Ramos (cell line): ENCODE results near the gene SMIM13.
"Not testable (repeated sequence)": the region's sequence is repeated elsewhere in the genome, so short reads cannot be mapped to it uniquely, and the experiment has no call there.

Experiments
- in situ Hi-C: fragments of 300-500 bp; cut with MboI; formaldehyde crosslinking; loops from one replicate; pipeline ENCODE4 v1.14.3; 2022; ENCODE audit warnings: low sequenced_read_pairs; ENCODE audit not compliant: unreplicated experiment

The SMIM13 gene

DNA sequence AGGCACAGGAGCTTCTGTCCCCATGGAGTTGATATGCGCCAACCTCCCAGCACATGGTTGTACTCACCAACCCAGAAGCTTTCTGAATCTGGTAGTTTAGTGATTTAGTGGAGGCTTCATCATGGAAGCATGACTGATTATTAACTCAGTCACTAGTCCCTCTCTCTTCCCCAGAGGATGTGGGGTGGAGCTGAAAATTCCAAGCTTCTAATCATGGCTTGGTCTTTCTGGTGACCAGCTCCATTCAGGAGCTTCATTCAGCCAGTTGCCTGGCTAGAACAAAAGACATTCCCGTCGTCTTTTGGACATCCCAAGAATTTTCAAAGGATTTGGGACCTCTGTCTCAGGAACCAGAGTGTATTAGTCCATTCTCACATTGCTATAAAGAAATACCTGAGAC, 13.3 kb upstream of the SMIM13 start:
- in situ Hi-C loops: no loop called here

DNA sequence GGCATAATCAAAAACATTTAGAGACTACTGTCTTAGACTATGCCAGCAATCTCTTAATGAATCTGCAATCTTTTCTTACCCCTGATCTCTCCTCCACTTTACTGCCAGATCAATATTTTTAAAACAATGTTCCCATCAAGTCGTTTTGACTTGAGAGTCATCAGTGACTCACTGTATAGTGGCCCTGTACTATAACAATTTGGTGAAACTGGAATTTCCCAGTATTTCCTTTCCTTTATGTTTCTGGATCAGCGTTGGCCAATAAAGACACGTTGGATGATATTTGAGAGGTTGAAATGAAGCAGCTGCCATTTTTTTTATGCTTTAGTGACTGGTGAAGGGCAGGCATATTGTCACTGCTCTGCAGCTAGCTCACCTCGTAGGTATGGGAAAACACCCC, 10.1 kb upstream of the SMIM13 start:
- in situ Hi-C loops: no loop called here

DNA sequence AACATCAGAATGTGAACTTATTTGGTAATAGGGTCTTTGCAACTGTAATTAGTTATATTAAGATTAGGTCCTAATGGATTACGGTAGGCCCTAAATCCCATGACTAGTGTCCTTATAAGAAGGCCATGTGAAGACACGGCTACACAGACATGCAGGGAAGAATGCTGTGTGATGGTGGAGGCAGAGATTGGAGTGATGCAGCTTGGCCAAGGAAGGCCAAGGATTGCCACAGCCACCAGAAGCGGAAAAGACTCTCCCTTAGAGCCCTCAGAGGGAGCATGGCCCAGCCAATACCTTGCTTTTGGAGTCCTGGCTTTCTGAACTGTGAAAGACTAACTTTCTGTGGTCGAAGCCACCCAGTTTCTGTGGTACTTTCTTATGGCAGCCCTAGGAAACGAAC, 9.7 kb upstream of the SMIM13 start:
- in situ Hi-C loops: no loop called here

DNA sequence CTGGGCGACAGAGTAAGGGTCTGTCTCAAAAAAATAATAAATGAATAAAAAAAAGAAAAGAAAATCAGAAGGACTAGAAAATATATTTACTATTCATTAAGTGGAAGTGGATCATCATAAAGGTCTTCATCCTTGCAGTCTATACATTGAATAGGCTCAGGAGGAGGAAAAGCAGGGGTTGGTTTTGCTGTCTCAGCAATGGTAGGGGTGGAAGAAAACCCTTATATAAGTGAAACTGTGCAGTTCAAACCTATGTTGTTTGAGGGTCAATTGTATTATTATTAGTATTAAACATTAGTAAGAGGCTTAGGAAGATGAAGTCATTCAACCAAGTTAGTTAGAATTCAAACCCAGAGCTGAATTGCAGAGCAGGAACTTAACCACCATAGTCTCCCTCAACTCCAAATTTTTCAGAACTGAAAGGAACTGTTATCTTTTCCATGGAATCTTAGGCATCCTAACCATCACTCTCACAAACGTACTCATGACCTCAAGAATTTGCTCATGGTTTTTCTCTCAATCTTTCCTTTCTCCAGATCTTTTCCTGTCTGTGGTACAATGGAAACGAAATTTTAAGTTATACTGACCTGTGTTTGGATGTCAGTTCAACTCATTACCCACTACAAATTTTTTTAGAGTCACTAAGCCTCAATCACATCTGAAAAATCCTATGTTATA, 7.7 kb upstream of the SMIM13 start:
- in situ Hi-C loops: no loop called here

DNA sequence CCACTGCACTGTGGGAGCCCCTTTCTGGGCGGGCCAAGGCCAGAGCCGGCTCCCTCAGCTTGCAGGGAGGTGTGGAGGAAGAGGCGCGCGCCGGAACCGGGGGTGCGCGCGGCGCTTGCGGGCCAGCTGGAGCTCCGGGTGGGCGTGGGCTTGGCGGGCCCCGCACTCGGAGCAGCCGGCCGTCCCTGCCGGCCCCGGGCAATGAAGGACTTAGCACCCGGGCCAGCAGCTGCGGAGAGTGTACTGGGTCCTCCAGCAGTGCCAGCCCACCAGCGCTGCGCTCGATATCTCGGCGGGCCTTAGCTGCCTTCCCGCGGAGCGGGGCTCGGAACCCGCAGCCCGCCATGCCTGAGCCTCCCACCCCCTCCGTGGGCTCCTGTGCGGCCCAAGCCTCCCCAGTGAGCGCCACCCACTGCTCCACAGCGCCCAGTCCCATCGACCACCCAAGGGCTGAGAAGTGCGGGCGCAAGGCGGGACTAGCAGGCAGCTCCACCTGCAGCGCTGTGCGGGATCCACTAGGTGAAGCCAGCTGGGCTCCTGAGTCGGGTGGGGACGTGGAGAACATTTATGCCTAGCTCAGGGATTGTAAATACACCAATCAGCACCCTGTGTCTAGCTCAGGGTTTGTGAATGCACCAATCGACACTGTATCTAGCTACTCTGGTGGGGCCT, 6.4 kb upstream of the SMIM13 start:
- in situ Hi-C loops: not testable (repeated sequence)

DNA sequence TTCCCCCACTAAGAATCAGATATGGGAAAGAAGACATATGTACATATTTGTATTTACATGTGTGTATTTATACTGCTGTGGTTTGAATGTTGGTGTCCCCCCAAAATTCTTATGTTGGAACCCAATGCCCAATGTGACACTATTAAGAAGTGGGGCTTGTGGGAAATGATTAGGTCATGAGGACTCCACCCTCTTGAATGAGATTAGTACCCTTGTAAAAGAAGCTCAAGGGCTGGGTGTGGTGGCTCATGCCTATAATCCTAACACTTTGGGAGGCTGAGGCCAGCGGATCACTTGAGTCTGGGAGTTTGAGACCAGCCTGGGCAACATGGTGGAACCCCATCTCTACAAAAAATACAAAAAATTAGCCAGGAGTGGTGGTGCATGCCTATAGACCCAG, 3.9 kb upstream of the SMIM13 start:
- in situ Hi-C loops: no loop called here

DNA sequence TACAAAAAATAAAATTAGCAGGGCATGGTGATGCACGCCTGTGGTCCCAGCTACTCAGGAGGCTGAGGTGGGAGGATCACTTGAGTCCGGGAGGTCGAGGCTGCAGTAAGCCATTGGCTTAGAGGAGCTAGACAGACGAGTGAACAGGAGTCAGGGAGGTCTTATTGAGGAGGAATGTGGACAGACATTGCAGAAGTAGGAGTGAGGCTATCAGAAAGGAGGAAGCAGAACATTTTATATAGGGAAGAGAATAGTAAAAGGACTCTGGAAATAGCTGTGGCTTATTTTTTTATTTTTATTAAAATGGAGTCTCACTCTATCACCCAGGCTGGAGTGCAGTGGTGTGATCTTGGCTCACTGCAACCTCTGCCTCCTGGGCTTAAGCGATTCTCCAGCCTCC, 2.5 kb upstream of the SMIM13 start:
- in situ Hi-C loops: not testable (repeated sequence)

DNA sequence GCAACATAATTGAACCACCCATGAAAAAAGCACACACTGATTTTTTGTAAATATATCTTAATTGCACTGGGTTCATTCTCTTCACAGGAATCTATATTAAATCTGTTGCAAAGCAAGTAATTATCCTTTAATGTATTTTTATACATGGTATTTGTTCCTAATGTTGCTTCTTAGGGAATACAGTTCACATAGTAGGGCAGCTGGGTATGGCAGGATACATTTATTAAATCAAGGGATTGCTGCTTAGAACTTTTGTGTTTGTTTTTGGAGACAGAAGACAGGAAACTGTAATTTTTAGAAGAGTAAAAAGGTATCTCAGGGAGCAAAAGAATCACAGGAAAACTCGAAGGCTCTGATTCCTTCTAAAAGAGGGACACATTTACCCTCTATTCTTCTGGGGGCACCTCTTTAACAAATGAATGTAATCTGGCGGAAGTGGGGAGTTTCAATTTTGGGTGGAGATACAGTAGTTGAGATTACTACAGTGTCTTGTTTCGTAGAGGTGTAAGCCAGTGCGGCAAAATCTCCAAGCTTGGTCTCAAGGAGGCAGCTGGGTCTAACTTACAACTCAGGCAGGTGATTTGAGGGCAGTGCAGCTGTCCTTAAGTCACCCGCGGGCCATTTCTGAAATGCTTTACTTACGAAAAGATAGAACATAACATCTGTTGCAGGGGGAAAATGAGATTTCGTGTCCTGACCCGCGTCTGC, 812 bp upstream of the SMIM13 start:
- in situ Hi-C loops: no loop called here

DNA sequence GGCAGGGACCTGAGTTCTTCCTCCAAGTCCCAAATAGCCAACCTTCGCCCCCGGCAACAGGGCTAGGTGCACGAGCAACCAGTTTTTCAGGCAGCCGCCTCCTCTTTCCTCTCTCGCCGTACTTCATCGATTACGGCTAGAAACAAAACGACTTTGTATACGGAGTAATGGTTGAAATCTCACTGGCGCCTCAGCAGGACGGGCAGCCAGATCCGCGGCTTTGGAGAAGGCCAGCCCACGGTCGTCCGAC, 333 bp upstream of the SMIM13 start:
- in situ Hi-C loops: no loop called here

DNA sequence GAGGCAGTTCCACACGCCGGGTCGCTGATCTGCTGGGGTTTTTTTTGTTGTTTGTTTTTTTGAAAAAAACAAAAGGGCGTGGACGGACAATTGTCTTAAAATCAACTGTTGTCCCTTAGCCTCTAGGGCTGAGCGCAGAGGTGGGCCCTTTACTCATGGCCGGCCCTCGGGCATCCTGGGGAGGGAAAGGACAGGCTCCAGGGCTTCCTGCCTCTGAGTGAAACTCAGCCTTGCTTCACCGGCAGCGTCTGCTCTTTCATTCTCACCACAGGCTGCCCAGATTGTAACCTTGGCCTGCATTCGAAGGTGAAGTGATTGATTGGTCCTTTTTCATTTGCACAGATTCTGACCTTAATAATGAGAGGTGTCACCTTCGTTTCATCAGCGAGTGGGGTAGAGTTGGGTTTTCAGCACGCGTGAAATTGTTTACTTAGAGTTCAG, 797 bp downstream of the SMIM13 start:
- in situ Hi-C loops: no loop called here

DNA sequence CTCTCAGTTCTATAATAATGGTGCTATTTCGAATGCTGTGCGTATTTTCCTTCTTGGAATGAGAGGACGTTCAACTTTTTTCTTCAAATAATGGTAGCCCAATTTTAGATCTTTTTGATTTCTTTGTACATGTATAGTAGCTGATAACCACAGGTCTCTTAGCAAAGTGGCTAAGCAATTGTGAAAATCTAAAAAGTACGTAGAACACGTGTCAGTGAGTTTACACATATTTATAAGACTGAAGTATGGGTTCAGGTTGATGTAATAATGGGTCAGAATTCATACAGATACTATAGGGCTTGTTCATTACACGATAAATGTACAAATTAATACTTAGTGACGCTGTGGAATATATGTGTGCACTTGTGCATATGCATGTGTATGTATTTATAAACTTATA, 1.3 kb downstream of the SMIM13 start:
- in situ Hi-C loops: no loop called here

DNA sequence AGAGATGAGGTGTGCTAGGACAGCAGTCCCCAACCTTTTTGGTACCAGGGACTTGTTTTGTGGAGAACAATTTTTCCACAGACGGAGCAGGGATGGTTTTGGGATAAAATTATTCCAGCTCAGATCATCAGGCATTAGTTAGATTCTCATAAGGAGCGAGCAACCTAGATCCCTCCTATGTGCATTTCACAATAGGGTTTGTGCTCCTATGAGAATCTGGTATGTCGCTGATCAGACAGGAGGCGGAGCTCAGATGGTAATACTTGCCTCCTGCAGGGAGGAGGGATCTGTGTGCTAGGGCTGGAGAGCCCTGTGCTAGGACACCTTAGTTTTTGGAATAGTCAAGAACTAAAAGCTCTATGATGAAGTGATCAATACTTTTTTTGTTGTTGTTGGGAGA, 2.5 kb downstream of the SMIM13 start:
- in situ Hi-C loops: no loop called here

DNA sequence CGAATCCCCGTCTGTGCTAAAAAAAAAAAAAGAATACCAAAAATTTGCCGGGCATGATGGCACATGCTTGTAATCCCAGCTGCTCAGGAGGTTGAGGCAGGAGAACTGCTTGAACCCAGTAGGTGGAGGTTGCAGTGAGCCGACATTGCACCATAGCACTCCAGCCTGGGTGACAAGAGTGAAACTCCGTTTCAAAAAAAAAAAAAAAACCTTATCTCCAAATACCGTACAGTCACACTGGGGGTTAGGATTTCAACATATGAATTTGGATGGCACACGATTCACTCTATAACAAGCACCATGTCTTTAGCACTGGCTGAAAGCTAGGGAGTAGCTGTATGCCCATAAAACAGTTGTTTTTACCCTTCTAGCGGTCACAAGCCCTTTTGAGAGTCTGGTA, 3.8 kb downstream of the SMIM13 start:
- in situ Hi-C loops: no loop called here

DNA sequence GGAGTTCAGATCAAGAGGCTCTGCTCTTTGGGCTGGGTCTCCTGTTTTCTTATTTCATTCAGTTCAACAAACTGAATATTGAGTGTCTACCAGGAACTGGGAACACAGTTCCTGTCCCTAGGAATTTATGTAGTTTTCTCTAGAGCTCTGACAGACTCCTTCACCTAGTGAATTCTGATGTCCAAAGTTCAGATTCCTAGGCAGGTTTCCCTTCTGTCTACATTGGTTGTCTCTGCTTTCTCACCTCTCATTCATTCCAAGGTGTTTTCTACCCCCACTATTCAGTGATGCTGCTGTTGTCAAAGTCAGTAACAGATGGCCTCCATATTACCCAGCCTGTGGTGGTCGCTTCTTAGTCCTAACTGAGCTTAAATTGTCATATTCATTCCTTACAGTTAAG, 4.4 kb downstream of the SMIM13 start:
- in situ Hi-C loops: no loop called here

DNA sequence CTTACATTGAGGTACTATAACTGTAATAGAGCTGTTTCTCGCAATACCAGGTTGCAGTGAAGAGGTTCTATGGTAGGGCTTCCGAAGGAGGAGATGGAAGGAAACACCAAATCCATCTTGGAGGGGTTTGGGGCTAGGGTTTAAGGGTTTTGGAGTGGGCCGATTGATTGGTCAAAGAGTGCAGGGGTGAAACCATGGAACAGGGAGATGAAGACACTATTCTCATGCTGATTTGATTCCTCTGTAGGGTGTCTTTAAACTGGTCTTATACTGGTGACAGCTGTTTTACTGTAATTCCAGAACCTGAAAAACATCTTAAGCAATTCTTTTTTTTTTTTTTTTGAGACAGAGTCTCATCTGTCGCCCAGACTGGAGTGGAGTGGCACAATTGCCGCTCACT, 7.8 kb downstream of the SMIM13 start:
- in situ Hi-C loops: no loop called here

DNA sequence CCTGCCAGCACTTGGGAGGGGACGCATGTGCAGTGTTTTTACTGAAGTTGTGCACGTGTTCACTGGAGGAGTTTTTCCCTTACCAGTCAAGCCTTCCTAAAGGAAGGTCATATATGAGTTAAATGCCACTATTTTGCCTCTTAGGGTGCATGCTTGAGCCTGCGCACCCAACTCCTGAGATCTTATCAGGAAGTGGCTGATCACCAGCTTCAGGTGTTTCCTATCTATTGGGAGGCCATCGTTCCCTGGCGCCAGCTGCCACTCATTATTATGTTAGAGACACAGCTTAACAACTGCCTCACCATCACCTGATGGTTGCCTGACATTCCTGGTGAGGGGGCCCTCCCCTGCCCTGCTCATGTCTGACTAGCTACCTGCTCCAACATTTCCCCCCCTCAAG, 9.4 kb downstream of the SMIM13 start:
- in situ Hi-C loops: no loop called here

DNA sequence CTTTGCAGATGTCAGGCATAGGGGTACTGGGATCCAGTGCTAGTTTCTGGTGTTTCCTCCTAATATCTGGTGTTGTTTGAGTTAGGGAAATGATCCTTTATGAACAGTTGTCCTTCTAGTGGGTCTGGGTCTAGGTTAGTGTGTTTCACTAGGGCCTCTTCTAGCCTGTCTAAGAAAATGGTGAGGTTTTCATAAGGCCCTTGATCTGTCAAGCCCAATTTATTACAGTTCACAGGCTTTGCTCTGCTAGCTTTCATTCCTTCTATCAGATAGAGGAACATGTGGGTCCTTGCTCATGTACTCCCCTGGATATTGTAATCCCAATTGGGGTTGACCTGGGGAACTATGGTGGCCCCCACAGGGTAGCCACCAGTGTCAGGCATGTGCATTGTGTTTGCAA, 15.1 kb downstream of the SMIM13 start:
- in situ Hi-C loops: no loop called here

DNA sequence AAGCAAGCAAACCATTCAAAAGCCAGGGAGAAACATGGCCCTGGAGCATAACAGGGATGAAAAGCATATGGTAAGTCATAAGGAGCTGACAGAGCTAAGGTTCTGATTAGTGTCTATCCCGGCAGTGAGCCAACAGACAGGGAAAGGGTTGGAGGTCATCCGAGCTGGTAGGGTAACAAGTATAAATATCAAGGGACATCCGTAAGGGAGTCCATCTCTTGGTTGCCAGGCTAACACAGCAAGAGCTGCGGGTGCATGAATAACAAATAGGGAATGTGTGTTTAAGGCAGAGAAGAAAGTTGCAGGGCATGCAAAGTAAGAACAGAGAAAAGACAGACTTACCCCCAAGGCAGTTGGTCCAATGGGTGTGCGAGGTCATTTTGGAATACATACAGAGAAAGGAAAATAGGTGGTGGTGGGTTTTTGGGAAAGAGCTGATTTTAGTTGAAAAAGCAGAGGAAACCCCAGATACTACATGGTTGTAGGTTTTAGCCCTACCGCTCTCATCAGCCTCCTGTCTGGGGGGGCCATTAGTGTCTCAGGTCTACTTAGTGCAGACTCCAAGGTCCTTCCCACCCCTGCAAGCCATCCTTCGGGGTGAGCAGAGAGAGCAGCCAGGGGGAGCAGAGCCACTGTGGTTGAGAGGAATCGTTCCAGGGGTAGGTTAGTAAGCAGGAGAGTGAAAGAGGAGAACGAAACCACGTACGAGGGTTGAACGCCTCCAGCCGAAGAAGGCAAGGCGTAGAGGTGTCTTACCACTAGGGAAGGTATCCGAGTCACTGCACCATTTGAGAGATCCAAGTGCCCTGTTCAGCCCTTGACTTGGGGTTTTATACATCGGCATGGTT, 17.5 kb downstream of the SMIM13 start, which contains the start of gene ERVFRD-1:
ERVFRD-1 (minus strand) TSS at position 805 of the 848 bp plus-strand sequence. CDS start 6,415 bp downstream, outside the sequence.
- in situ Hi-C loops: no loop called here

DNA sequence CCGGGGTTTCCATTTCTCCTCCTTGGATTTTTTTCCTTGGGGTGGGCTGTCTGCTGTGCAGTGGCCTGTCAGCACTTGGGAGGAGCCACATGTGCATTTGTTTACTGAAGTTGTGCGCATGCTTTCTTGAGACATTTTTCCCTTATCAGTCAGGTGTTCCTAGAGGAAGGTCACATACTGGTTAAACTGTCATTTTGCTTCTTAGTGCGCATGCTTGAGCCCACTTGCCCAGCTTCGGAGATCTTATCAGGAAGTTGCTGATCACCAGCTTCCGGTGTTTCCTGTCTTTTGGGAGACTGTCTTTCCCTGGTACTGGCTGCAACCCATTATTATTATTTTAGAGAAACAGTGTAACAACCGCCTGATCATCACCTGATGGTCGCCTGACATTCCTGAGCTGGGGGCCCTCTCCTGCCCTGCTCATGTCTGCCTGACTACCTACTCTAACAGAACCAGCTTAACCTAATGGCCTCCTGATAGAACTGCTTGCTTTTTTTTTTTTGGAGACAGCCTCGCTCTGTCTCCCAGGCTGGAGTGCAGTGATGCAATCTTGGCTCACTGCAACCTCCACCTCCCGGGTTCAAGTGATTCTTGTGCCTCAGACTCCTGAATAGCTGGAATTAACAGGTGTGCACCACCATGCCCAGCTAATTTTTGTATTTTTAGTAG, 18.3 kb downstream of the SMIM13 start:
- in situ Hi-C loops: no loop called here

DNA sequence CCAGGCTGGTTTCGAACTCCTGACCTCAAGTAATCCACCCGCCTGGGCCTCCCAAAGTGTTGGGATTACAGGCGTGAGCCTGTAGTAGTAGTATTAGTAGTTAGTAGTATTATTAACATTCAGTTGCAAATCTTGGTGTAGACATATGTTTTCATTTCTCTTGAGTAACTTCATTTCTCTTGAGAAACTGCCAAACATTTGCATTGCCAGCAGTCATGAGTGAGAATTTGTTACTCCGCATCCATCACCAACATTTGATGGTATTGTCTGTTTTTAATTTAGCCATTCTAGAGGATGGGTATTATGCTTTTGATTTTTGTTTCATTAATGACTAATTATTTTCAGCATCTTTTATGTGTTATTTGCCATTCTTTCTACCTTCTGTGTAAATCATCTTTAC, 19.4 kb downstream of the SMIM13 start:
- in situ Hi-C loops: no loop called here
